ENCODE data around the gene CEMIP2. TPM values are rescaled to one million over a fixed set of nuclear protein-coding genes. Genes with fewer than 3 reads are reported as not detected.

CEMIP2 gene
- total RNA-seq, 1 donor from 2014 or later, result 44.2 TPM

DNA sequence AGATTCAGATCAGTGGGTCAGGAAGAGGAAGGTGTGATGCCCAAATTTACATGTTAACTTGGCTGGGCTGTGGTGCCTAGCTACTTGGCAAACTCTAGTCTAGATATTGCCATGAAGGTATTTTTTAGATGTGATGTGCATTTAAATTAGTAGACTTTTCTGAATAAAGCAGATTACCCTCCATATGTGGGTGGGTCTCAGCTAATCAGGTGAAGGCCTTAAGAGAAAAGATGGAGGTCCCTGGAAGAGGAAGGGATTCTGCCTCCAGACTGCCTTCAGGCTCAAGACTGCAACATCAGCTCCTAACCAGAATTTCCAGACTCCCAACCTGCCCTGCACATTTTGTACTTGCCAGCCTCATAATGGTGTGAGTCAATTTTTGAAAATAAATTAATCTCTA lies 115.8 kb downstream of the CEMIP2 start:
- intact Hi-C loops (cut with micrococcal nuclease), result no loop called here

DNA sequence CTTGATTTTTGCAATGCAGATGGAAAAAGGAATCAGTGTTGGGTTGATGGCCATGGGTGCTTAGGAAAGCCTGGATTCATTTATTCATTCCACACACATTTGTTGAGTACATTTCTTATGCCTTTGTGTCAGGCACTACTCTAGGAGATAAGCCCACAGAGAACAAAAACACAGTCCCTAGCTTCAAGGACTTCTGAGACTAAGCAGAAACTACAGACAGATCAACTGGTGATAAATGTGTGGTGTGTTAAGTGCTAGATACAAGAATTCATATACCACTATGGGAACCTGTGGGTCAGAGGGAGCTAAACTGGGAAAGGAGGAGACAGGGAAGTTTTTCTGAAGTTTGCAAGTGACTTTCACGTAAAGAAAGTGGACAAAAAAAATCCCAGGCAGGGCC lies 119.9 kb downstream of the CEMIP2 start:
- intact Hi-C loops (cut with micrococcal nuclease), result no loop called here

GRCh38 chr9:71647094-71647591 lies 121.2 kb downstream of the CEMIP2 start:
- intact Hi-C loops (cut with micrococcal nuclease), result no loop called here

GRCh38 chr9:71646131-71646530 lies 122.2 kb downstream of the CEMIP2 start:
- intact Hi-C loops (cut with micrococcal nuclease), result no loop called here

- intact Hi-C loops (cut with micrococcal nuclease), result loop anchor here (5.0 kb wide), 1 partner anchor 32 kb away; no protein-coding TSS in a partner anchor
Measured at GRCh38 chr9:71644819-71645362, 123.4 kb downstream of the CEMIP2 start.

GRCh38 chr9:71643330-71643729 lies 125.0 kb downstream of the CEMIP2 start:
- intact Hi-C loops (cut with micrococcal nuclease), result loop anchor here (5.0 kb wide), 1 partner anchor 34 kb away; no protein-coding TSS in a partner anchor

DNA sequence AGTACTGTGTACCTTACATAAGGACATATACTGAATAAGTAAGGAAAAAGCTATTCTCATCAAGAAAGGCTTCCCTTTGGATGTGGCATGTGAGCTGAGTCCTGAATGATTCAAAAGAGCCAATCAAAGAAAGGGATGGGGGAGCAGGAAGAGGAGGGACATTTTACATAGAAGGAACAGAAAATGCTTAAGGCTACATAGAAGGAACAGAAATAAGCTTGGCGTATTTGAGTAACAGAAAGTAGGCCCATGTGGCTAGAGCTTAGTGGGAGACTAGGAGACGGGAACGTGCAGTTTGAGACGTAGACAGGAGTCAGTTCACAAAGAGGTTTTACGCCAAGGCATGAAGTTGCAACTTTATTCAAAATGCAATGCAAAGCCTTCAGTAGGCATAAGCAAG lies 126.3 kb downstream of the CEMIP2 start:
- intact Hi-C loops (cut with micrococcal nuclease), result loop anchor here (5.0 kb wide), 1 partner anchor 35 kb away; no protein-coding TSS in a partner anchor

GRCh38 chr9:71638627-71639026 lies 129.7 kb downstream of the CEMIP2 start:
- intact Hi-C loops (cut with micrococcal nuclease), result no loop called here

DNA sequence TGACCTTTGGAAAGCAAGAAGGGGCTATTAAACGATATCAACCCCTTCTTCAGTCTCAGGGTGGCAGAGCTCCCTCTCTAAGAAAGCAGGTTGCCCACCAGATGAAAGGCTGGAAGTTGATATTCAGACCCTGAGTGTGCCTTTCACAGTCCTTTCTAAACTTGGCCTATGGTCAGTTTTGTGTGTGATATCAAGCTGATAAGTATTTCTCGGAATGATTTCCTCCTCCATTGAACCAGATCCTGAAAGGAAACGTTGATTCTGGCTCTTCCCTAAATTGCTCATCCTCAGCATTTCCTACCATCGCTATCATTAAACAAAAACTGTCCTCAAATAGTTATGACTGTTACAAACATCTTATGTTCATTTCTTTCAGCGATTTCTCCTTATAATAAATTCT lies 130.4 kb downstream of the CEMIP2 start:
- intact Hi-C loops (cut with micrococcal nuclease), result no loop called here

DNA sequence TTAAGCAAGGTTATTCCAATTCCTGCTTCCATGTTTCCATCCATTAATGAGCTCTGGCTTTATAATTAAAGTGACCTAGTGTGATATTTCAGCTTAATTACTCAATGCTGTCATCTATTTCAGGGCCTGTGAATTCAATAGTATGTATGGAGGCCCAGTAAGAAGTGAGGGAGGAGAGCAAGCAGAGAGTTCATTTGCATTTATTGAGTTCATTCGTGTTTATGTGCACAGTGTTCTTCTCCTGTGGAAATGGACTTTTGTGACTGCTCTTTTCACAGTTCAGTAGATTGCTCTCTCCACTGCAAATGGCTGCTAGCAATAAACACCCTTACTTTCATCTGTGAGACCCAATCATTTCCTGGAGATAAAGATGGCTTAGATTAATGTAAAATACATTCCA lies 130.9 kb downstream of the CEMIP2 start:
- intact Hi-C loops (cut with micrococcal nuclease), result no loop called here

DNA sequence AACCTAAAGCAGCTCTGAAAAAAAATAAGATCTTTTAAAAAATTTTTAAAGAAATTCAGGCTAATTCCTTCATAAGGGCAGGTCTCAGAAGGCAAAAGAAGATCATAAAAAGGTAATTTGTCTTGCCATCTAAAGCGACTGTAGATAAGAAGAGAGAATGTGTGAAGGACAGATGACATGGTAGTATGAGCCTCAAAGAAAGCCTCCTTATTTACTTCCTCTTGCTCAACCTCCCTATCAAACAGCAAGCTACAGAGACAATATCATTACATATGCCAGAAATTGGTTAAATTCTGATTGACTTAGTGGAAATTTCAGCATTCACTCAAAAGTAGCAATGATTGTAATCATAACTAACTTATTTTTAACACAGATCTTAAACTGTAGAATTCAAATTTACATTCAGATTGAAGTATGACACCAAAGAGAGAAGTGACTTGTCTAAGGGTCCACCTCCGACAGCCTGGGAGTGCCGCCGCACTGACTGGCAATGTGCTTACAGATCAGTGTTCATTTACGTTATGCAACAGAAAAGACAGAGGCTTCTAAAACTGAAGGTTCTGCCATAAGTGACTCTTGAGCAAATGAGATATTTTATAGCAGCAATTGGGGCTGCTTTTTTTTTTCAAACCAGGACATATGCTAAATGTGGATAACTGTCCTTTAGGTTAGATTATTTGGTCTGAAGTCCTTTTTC lies 132.0 kb downstream of the CEMIP2 start:
- intact Hi-C loops (cut with micrococcal nuclease), result no loop called here

GRCh38 chr9:71634752-71635151 lies 133.6 kb downstream of the CEMIP2 start:
- intact Hi-C loops (cut with micrococcal nuclease), result no loop called here

Other genes starting within 250 kb of the CEMIP2 start
- gene ABHD17B, start 142.7 kb upstream of the CEMIP2 start, total RNA-seq, result 25.3 and 28.7 TPM in 2 replicates
- gene C9orf85, start 143.1 kb upstream of the CEMIP2 start, total RNA-seq, result 11.0 and 12.8 TPM in 2 replicates

All from T-helper 2 cell treated with Interferon-gamma antibody and Interleukin-4, amounts not matched to agents 100 ng/mL and 5 ng/mL, for 36 hours (primary cell).